CD8-positive, alpha-beta memory T cell (primary cell): ENCODE measurements around the gene RIN3. TPM values are rescaled to one million over a fixed set of nuclear protein-coding genes. Genes with fewer than 3 reads are reported as not detected.

Experiments used
- CTCF ChIA-PET: fragments of 350-600 bp; sonication (Branson Sonifier 250); formaldehyde crosslinking; loops from one replicate; lab custom pipeline; 2021; ENCODE audit warnings: antibody characterized with exemption; lab: Charles Lee
- POLR2A ChIA-PET: fragments of 350-600 bp; sonication (Branson Sonifier 250); formaldehyde crosslinking; loops from one replicate; lab custom pipeline; 2021; ENCODE audit warnings: antibody characterized with exemption; lab: Charles Lee
- DNase-seq, 5 donors: peaks; one replicate each; pipeline versions ENCODE4 v3.0.0 to v3.0.0-alpha.2; 2020 to 2022; ENCODE audit warnings: mixed read lengths in 1 of 5
- H3K27ac ChIP-seq: one replicate; pipeline ENCODE4 v1.7.0; 2013; ENCODE audit warnings: low read depth, mild to moderate bottlenecking, low read length, moderate library complexity
- H3K27me3 ChIP-seq: 2 replicates; pipeline ENCODE4 v1.7.0; 2013; ENCODE audit warnings: low read length, mild to moderate bottlenecking; ENCODE audit not compliant: insufficient read depth, poor library complexity, severe bottlenecking
- H3K36me3 ChIP-seq: 2 replicates; pipeline ENCODE4 v1.7.0; 2013; ENCODE audit warnings: mild to moderate bottlenecking, low read length, moderate library complexity; ENCODE audit not compliant: insufficient read depth
- H3K4me1 ChIP-seq: 2 replicates; pipeline ENCODE4 v1.7.0; 2013; ENCODE audit warnings: mild to moderate bottlenecking, low read length, moderate library complexity; ENCODE audit not compliant: insufficient read depth
- H3K4me3 ChIP-seq: 2 replicates; pipeline ENCODE4 v1.7.0; 2013; ENCODE audit warnings: mild to moderate bottlenecking, low read length
- H3K9me3 ChIP-seq: 2 replicates; pipeline ENCODE4 v1.7.0; 2013; ENCODE audit warnings: mild to moderate bottlenecking, low read length
- H3K27ac Mint-ChIP-seq, 8 donors: one replicate each; pipeline ENCODE4 v1.8.0; 2020 to 2021; ENCODE audit warnings: mixed read lengths in 8 of 8, mild to moderate bottlenecking in 6 of 8, inconsistent platforms in 3 of 8, moderate library complexity in 3 of 8
- H3K27me3 Mint-ChIP-seq, 2 donors: one replicate each; pipeline ENCODE4 v1.8.0; 2020 to 2021; ENCODE audit warnings: mixed read lengths in 2 of 2, mild to moderate bottlenecking in 1 of 2, moderate library complexity in 1 of 2
- H3K36me3 Mint-ChIP-seq, 3 donors: one replicate each; pipeline ENCODE4 v1.8.0; 2020 to 2021; ENCODE audit warnings: mixed read lengths in 3 of 3, inconsistent platforms in 1 of 3, mild to moderate bottlenecking in 1 of 3
- H3K4me1 Mint-ChIP-seq, 3 donors: one replicate each; pipeline ENCODE4 v1.8.0; 2020 to 2021; ENCODE audit warnings: mixed read lengths in 3 of 3, inconsistent platforms in 1 of 3, mild to moderate bottlenecking in 1 of 3
- H3K4me3 Mint-ChIP-seq, 7 donors: one replicate each; pipeline ENCODE4 v1.8.0; 2020 to 2021; ENCODE audit warnings: mixed read lengths in 7 of 7, mild to moderate bottlenecking in 6 of 7, moderate library complexity in 4 of 7, inconsistent platforms in 2 of 7
- H3K9me3 Mint-ChIP-seq, 5 donors: one replicate each; pipeline ENCODE4 v1.8.0; 2020 to 2022; ENCODE audit warnings: mixed read lengths in 5 of 5, mild to moderate bottlenecking in 3 of 5, moderate library complexity in 2 of 5, inconsistent platforms in 1 of 5
- polyA plus RNA-seq: library from polyadenylated mRNA; unstranded; fragments of 300-500 nt; fragmentation: Illumina TruSeq; gene quantifications from one replicate; pipeline ENCODE4 v1.2.3, GENCODE V29; 2021
- total RNA-seq, 2 experiments: library from RNA; stranded (reverse); gene quantifications; one replicate each; pipeline ENCODE4 v1.2.3, GENCODE V29; 2021

The RIN3 gene
- total and polyA plus RNA-seq, 3 experiments from 2014 or later: 31.9 to 47.4 (median 46.0) TPM

DNA sequence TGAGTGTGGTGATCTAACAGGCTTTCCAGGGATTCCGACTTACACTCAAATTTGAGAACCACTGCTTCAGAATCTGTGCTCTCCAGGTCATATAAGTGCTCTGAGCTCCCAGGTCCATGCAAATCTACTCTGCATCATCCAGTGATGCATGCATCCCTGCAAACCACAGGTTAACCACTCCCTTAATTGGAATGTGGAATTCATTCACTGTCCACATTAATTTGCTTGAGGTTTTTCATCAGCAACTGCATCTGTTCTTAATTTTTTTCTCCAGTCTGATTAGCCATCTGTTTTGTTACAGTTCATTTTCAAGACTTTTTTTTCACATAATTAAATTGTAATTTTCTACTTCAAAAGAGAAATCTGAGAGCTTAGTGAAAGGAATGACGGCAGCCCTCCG is 43.4 kb upstream of the RIN3 start:
- H3K4me3 ChIP-seq: no peak overlapping the region
- H3K4me1 ChIP-seq: no peaks in the 10 kb centered on the region
- no peaks in the 10 kb centered on the region for H3K9me3 ChIP-seq
- peaks cover 0 to 16% (median 4%) of the 10 kb centered on the region in 3 donors for H3K36me3 Mint-ChIP-seq
- ChIA-PET POLR2A (no interaction called here), CTCF (no interaction called here)
- peaks cover 0 to 11% (median 3%) of the 10 kb centered on the region in 5 donors for H3K9me3 Mint-ChIP-seq
- no peaks in the 10 kb centered on the region for H3K27me3 ChIP-seq
- H3K27ac Mint-ChIP-seq: no peak overlapping the region
- H3K27me3 Mint-ChIP-seq: no peaks in the 10 kb centered on the region
- H3K27ac ChIP-seq: no peak overlapping the region
- DNase-seq: no peak
- H3K36me3 ChIP-seq: no peaks in the 10 kb centered on the region
- no peak overlapping the region for H3K4me3 Mint-ChIP-seq
- peaks cover 3 to 13% (median 7%) of the 10 kb centered on the region in 3 donors for H3K4me1 Mint-ChIP-seq

DNA sequence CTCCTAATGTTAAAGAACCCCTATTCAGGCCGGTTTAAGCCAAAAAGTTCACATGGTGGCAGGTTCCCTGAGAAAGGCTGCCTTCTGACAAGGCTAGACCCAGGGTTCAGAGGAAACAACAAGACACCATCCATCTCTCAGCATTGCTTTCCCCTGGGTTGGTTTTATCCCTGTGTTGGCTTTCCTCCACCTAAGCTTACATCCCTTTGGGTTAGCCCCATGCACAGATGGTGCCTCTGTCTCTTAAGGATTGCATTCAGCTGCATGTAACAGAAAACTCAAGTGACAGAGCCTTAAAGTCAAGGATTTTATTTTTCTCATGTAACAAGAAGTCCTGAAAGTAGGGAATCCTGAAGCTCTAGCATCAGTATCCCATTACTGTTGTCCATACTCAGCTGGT is 42.8 kb upstream of the RIN3 start:
- peaks cover 3 to 13% (median 7%) of the 10 kb centered on the region in 3 donors for H3K4me1 Mint-ChIP-seq
- H3K27me3 Mint-ChIP-seq: no peaks in the 10 kb centered on the region
- H3K36me3 ChIP-seq: no peaks in the 10 kb centered on the region
- H3K27me3 ChIP-seq: no peaks in the 10 kb centered on the region
- H3K9me3 Mint-ChIP-seq: peaks cover 0 to 11% (median 3%) of the 10 kb centered on the region in 5 donors
- H3K4me1 ChIP-seq: no peaks in the 10 kb centered on the region
- H3K27ac ChIP-seq: no peak overlapping the region
- DNase-seq: no peak
- H3K4me3 Mint-ChIP-seq: no peak overlapping the region
- H3K9me3 ChIP-seq: no peaks in the 10 kb centered on the region
- H3K4me3 ChIP-seq: no peak overlapping the region
- H3K27ac Mint-ChIP-seq: no peak overlapping the region
- ChIA-PET POLR2A (no interaction called here), CTCF (no interaction called here)
- peaks cover 0 to 16% (median 4%) of the 10 kb centered on the region in 3 donors for H3K36me3 Mint-ChIP-seq

DNA sequence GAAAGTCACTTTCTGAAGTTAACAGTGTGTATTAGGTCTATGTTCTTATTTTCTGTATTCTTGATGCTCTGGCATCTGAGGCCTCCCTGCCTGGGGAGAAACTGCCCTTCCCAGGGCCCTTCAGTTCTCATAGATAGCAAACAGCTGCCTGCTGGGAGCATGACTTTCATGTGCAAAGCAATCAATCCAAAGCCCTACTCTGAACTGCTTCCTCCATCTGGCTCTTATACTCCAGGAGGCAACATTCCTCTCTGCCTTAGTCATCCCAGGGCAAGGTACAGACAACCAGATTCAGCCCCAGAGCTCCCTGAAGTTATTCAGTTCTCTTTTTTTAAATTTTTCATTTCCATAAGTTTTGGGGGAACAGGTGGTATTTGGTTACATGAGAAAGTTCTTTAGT is 41.7 kb upstream of the RIN3 start:
- Mint-ChIP-seq H3K9me3 (peaks cover 0 to 11% (median 3%) of the 10 kb centered on the region in 5 donors), H3K4me1 (peaks cover 3 to 13% (median 7%) of the 10 kb centered on the region in 3 donors), H3K36me3 (peaks cover 0 to 15% (median 4%) of the 10 kb centered on the region in 3 donors), H3K4me3 (no peak overlapping the region), H3K27me3 (no peaks in the 10 kb centered on the region), H3K27ac (no peak overlapping the region)
- H3K9me3 ChIP-seq: no peaks in the 10 kb centered on the region
- no peak overlapping the region for H3K27ac ChIP-seq
- H3K27me3 ChIP-seq: no peaks in the 10 kb centered on the region
- DNase-seq: no peak
- H3K4me1 ChIP-seq: no peaks in the 10 kb centered on the region
- H3K36me3 ChIP-seq: no peaks in the 10 kb centered on the region
- ChIA-PET POLR2A (no interaction called here), CTCF (no interaction called here)
- H3K4me3 ChIP-seq: no peak overlapping the region

DNA sequence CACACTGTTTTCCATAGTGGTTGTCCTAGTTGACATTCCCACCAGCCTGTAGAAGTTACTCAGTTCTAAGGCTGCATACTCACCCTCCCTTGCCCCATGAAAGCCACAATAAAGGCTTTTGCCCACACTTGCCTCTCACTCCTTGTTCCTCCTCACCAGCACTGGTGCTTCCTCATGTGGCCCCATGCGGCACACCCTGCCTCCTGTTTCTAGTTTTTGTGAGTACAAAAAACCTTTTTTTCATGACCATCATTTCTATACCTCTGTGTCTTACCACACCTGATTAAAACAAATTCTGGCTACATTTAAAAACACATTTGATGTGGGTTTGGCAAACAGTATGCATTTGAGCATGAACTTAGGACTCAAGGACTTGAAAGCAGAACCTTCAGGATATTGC is 40.7 kb upstream of the RIN3 start:
- Histone ChIP-seq H3K27me3 (no peaks in the 10 kb centered on the region), H3K36me3 (no peaks in the 10 kb centered on the region), H3K9me3 (no peaks in the 10 kb centered on the region), H3K27ac (no peak overlapping the region), H3K4me3 (no peak overlapping the region), H3K4me1 (no peaks in the 10 kb centered on the region)
- DNase-seq: no peak
- H3K27me3 Mint-ChIP-seq: no peaks in the 10 kb centered on the region
- H3K4me3 Mint-ChIP-seq: no peak overlapping the region
- POLR2A ChIA-PET: no interaction called here
- H3K9me3 Mint-ChIP-seq: peaks cover 0 to 11% (median 0%) of the 10 kb centered on the region in 5 donors
- CTCF ChIA-PET: no interaction called here
- H3K36me3 Mint-ChIP-seq: peaks cover 0 to 11% (median 2%) of the 10 kb centered on the region in 3 donors
- peaks cover 3 to 13% (median 7%) of the 10 kb centered on the region in 3 donors for H3K4me1 Mint-ChIP-seq
- H3K27ac Mint-ChIP-seq: peak overlapping the region in 3 of 8 donors; percentile 14 to 24 (median 19)

DNA sequence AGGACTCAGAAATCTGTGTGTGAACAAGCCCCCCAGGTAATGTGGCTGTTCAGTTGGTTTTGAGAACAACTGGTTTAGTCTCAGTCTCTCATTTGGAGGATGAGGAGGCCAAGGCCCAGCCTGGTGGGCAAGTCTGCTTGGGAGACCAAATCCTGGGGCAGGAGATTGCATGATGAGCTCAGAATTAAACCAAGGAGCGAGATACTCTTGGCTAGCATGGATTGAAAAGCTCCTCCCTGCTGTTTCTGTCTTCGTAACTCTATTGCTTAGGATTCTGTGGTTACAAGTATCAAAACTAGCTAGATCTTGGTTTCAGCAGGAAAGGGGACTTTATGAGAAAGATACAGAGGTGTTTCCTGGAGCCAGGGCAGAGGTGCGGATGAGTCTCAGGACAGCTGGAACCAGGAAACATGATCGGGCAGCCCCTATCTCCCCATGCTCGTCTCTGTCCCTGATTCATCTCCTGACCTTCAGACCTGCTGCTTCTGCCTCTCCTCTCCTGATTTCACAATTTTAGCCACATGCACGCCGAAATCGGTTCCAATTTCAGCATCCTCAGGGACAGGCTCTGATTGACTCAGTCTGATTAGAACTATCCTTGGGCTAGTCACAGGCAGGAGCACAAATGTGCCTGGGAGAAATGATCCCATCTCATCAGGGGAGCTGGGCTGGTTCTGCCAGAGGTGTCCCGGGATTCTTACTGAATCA is 40.2 kb upstream of the RIN3 start:
- H3K4me3 Mint-ChIP-seq: no peak overlapping the region
- peaks cover 0 to 9% (median 0%) of the 10 kb centered on the region in 5 donors for H3K9me3 Mint-ChIP-seq
- Histone ChIP-seq H3K27me3 (no peaks in the 10 kb centered on the region), H3K9me3 (no peaks in the 10 kb centered on the region), H3K36me3 (no peaks in the 10 kb centered on the region), H3K4me3 (no peak overlapping the region), H3K27ac (no peak overlapping the region), H3K4me1 (no peaks in the 10 kb centered on the region)
- H3K36me3 Mint-ChIP-seq: peaks cover 0 to 8% (median 2%) of the 10 kb centered on the region in 3 donors
- H3K27me3 Mint-ChIP-seq: no peaks in the 10 kb centered on the region
- POLR2A ChIA-PET: no interaction called here
- CTCF ChIA-PET: interaction anchor here (1.0 kb wide), 1 partner anchor 7 kb away, joined by 3 read pairs; no protein-coding TSS in a partner anchor
- H3K27ac Mint-ChIP-seq: no peak overlapping the region
- H3K4me1 Mint-ChIP-seq: peaks cover 3 to 13% (median 7%) of the 10 kb centered on the region in 3 donors
- no peak for DNase-seq

DNA sequence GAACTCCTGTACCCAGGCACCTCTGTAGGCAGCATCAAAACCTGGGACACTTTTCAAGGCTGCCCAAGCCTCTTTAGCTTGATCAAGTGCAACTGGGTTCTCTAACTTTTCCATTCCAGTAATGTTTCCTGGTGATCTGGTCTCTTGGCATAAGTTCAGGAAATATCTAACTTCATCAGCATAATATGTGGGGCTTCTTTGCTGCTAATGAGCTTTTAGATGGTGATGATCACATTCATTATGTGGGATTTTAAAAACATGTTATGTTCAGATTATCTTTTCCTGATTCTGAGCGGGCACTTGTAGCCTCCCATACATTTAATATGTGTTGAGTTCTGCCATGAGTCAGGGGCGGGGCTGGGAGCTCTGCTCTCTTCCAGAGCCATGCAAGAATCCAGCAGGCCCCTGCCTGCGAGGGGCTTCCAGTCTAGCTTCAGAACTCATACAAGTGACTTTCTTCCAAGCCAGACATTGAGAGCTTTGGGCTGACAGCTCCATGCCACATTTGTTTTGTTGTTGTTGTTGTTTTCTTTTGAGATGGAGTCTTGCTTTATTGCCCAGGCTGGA is 39.5 kb upstream of the RIN3 start:
- peaks cover 3 to 13% (median 7%) of the 10 kb centered on the region in 3 donors for H3K4me1 Mint-ChIP-seq
- Histone ChIP-seq H3K4me1 (no peaks in the 10 kb centered on the region), H3K9me3 (no peaks in the 10 kb centered on the region), H3K27me3 (no peaks in the 10 kb centered on the region), H3K4me3 (no peak overlapping the region), H3K27ac (no peak overlapping the region), H3K36me3 (no peaks in the 10 kb centered on the region)
- no peak overlapping the region for H3K4me3 Mint-ChIP-seq
- peaks cover 0 to 4% (median 1%) of the 10 kb centered on the region in 5 donors for H3K9me3 Mint-ChIP-seq
- CTCF ChIA-PET: interaction anchor here (1.0 kb wide), 1 partner anchor 8 kb away, joined by 3 read pairs; no protein-coding TSS in a partner anchor
- peaks cover 0 to 11% (median 0%) of the 10 kb centered on the region in 3 donors for H3K36me3 Mint-ChIP-seq
- H3K27me3 Mint-ChIP-seq: no peaks in the 10 kb centered on the region
- no peak overlapping the region for H3K27ac Mint-ChIP-seq
- DNase-seq: no peak
- POLR2A ChIA-PET: no interaction called here

DNA sequence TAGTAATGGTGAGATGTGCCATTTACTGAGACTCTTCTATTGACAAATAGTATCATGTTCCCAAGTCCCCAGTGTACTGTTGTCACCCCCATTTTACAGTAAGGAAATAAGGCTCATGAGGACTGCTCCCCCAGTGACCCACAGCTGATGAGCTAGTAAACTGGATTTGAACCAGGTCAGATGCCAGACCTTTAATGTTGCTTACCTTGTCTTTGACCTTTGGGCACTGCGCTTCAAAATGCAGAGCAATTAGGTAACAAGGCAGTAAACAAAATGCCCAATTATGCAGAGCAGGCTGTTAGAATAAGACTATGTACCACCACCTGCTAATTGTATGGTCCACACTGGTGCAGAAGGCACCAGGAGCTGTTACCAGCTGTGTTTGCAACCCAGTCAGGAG is 38.5 kb upstream of the RIN3 start:
- Mint-ChIP-seq H3K27ac (no peak overlapping the region), H3K27me3 (no peaks in the 10 kb centered on the region)
- DNase-seq: no peak

More for the DNA sequence above, 38.5 kb upstream of the RIN3 start:
- Mint-ChIP-seq H3K9me3 (peaks cover 0 to 8% (median 3%) of the 10 kb centered on the region in 5 donors), H3K4me1 (peaks cover 3 to 13% (median 7%) of the 10 kb centered on the region in 3 donors), H3K4me3 (no peak overlapping the region), H3K36me3 (peaks cover 0 to 18% (median 0%) of the 10 kb centered on the region in 3 donors)
- Histone ChIP-seq H3K27ac (no peak overlapping the region), H3K9me3 (no peaks in the 10 kb centered on the region), H3K4me1 (no peaks in the 10 kb centered on the region), H3K27me3 (no peaks in the 10 kb centered on the region), H3K36me3 (no peaks in the 10 kb centered on the region), H3K4me3 (no peak overlapping the region)
- CTCF ChIA-PET: no interaction called here
- POLR2A ChIA-PET: no interaction called here
